Measurements from ENCODE around the gene IGFALS.

The IGFALS gene

GRCh38 chr16:1826691-1827573 lies 33.4 kb upstream of the IGFALS start, which contains the start of the genes FAHD1 and HAGH:
FAHD1 (plus strand) TSS chr16:1827206; CDS start chr16:1827239, 33 bp downstream.
HAGH (minus strand) TSS chr16:1826825; CDS start chr16:1826787, 38 bp downstream.
- peak; percentile 96 for DNase-seq
- H2AFZ ChIP-seq (ENCODE audit: low read depth, low read length), result peak within 1 kb of the TSS; percentile 94
- H4K8ac ChIP-seq (ENCODE audit: low read length), result peak within 1 kb of the TSS; percentile 96
- peak within 1 kb of the TSS; percentile 97 for H3K4me2 ChIP-seq (ENCODE audit: low read length, poor library complexity, severe bottlenecking)
- H3K18ac ChIP-seq (ENCODE audit: low read depth in 1 of 2, low read length in 2 of 2), result peak within 1 kb of the TSS; percentile 86 to 91
- peak within 1 kb of the TSS; percentile 77 for H2BK15ac ChIP-seq (ENCODE audit: low read depth, poor library complexity, severe bottlenecking)
- H3K4me1 ChIP-seq (ENCODE audit: control insufficient read depth, insufficient read depth, low read depth, low read length), result peaks cover 20% of the 10 kb centered on the region
- H4K91ac ChIP-seq (ENCODE audit: low read length), result peak within 1 kb of the TSS; percentile 96
- H2AK5ac ChIP-seq (ENCODE audit: low read length, severe bottlenecking), result no peak within 1 kb of the TSS
- H2BK5ac ChIP-seq (ENCODE audit: low read depth, low read length, poor library complexity, severe bottlenecking), result peak within 1 kb of the TSS; percentile 94
- H2BK120ac ChIP-seq (ENCODE audit: low read depth, low read length), result peak within 1 kb of the TSS; percentile 37
- peaks cover 17 to 34% of the 10 kb centered on the region in 2 experiments for H3K36me3 ChIP-seq (ENCODE audit: control insufficient read depth in 1 of 2, insufficient read depth in 2 of 2, low read depth in 1 of 2, low read length in 2 of 2)
- H3K9ac ChIP-seq (ENCODE audit: low read length), result peak within 1 kb of the TSS; percentile 88
- H3K27me3 ChIP-seq (ENCODE audit: control insufficient read depth in 1 of 2, insufficient read depth in 1 of 2, low read length in 2 of 2), result no peaks in the 10 kb centered on the region
- H3K27ac ChIP-seq (ENCODE audit: low read length, poor library complexity, severe bottlenecking), result peak within 1 kb of the TSS; percentile 38
- no peaks in the 10 kb centered on the region for H3K9me3 ChIP-seq (ENCODE audit: control insufficient read depth, low read length)
- peak within 1 kb of the TSS in 1 of 2 experiments; percentile 98 for H3K23ac ChIP-seq (ENCODE audit: low read length in 2 of 2)
- H3K14ac ChIP-seq (ENCODE audit: low read length in 2 of 2), result peak within 1 kb of the TSS in 1 of 2 experiments; percentile 95
- H3K4me3 ChIP-seq (ENCODE audit: insufficient read depth in 1 of 2, low read depth in 1 of 2, low read length in 2 of 2), result peak within 1 kb of the TSS; percentile 95 to 96
- H3K79me1 ChIP-seq (replicated peaks; ENCODE audit: low read length, poor library complexity, severe bottlenecking), result peaks cover 28% of the 10 kb centered on the region
- WGBS, result under 1% methylated on average over 91 of the region's 104 CpGs
- H2BK12ac ChIP-seq (ENCODE audit: low read length in 2 of 2), result peak within 1 kb of the TSS in 1 of 2 experiments; percentile 83
- peak within 1 kb of the TSS; percentile 91 to 94 for H3K4ac ChIP-seq (ENCODE audit: low read depth in 1 of 2, low read length in 2 of 2)

GRCh38 chr16:1825864-1826690 lies 32.6 kb upstream of the IGFALS start:
- Histone ChIP-seq H4K8ac (ENCODE audit: low read length) (peak overlapping the region; percentile 36), H3K4me2 (ENCODE audit: low read length, poor library complexity, severe bottlenecking) (peak overlapping the region; percentile 97), H3K18ac (ENCODE audit: low read depth in 1 of 2, low read length in 2 of 2) (peak overlapping the region; percentile 45 to 79), H3K14ac (ENCODE audit: low read length in 2 of 2) (no peak overlapping the region), H2BK5ac (ENCODE audit: low read depth, low read length, poor library complexity, severe bottlenecking) (no peak overlapping the region), H3K9me3 (ENCODE audit: control insufficient read depth, low read length) (no peaks in the 10 kb centered on the region), H2BK120ac (ENCODE audit: low read depth, low read length) (no peak overlapping the region), H2AFZ (ENCODE audit: low read depth, low read length) (peak overlapping the region; percentile 86), H3K36me3 (ENCODE audit: control insufficient read depth in 1 of 2, insufficient read depth in 2 of 2, low read depth in 1 of 2, low read length in 2 of 2) (peaks cover 25 to 32% of the 10 kb centered on the region in 2 experiments), H3K79me1 (replicated peaks; ENCODE audit: low read length, poor library complexity, severe bottlenecking) (peaks cover 29% of the 10 kb centered on the region), H2BK15ac (ENCODE audit: low read depth, poor library complexity, severe bottlenecking) (no peak overlapping the region), H4K91ac (ENCODE audit: low read length) (no peak overlapping the region), H3K4ac (ENCODE audit: low read depth in 1 of 2, low read length in 2 of 2) (no peak overlapping the region), H2BK12ac (ENCODE audit: low read length in 2 of 2) (no peak overlapping the region), H3K27me3 (ENCODE audit: control insufficient read depth in 1 of 2, insufficient read depth in 1 of 2, low read length in 2 of 2) (no peaks in the 10 kb centered on the region), H3K9ac (ENCODE audit: low read length) (peak overlapping the region; percentile 75), H2AK5ac (ENCODE audit: low read length, severe bottlenecking) (no peak overlapping the region), H3K4me3 (ENCODE audit: insufficient read depth in 1 of 2, low read depth in 1 of 2, low read length in 2 of 2) (peak overlapping the region; percentile 95 to 96), H3K4me1 (ENCODE audit: control insufficient read depth, insufficient read depth, low read depth, low read length) (peaks cover 20% of the 10 kb centered on the region), H3K23ac (ENCODE audit: low read length in 2 of 2) (no peak overlapping the region), H3K27ac (ENCODE audit: low read length, poor library complexity, severe bottlenecking) (no peak overlapping the region)
- 6% methylated on average over 77 of the region's 96 CpGs for WGBS
- DNase-seq, result peak; percentile 55

- H3K4ac ChIP-seq (ENCODE audit: low read depth in 1 of 2, low read length in 2 of 2), result no peak overlapping the region
- no peak overlapping the region for H3K14ac ChIP-seq (ENCODE audit: low read length in 2 of 2)
- H2BK15ac ChIP-seq (ENCODE audit: low read depth, poor library complexity, severe bottlenecking), result no peak overlapping the region
- no peak for DNase-seq
- H3K27ac ChIP-seq (ENCODE audit: low read length, poor library complexity, severe bottlenecking), result no peak overlapping the region
- peak overlapping the region; percentile 97 for H3K4me2 ChIP-seq (ENCODE audit: low read length, poor library complexity, severe bottlenecking)
- no peak overlapping the region for H2BK12ac ChIP-seq (ENCODE audit: low read length in 2 of 2)
- H3K9me3 ChIP-seq (ENCODE audit: control insufficient read depth, low read length), result no peaks in the 10 kb centered on the region
- WGBS, result 90% methylated on average over 15 of the region's 15 CpGs
- no peak overlapping the region for H2BK5ac ChIP-seq (ENCODE audit: low read depth, low read length, poor library complexity, severe bottlenecking)
- no peak overlapping the region for H3K18ac ChIP-seq (ENCODE audit: low read depth in 1 of 2, low read length in 2 of 2)
- H4K8ac ChIP-seq (ENCODE audit: low read length), result peak overlapping the region; percentile 47
- H3K36me3 ChIP-seq (ENCODE audit: control insufficient read depth in 1 of 2, insufficient read depth in 2 of 2, low read depth in 1 of 2, low read length in 2 of 2), result peaks cover 28 to 30% of the 10 kb centered on the region in 2 experiments
- no peak overlapping the region for H2AFZ ChIP-seq (ENCODE audit: low read depth, low read length)
- H4K91ac ChIP-seq (ENCODE audit: low read length), result no peak overlapping the region
- H3K23ac ChIP-seq (ENCODE audit: low read length in 2 of 2), result no peak overlapping the region
- no peak overlapping the region for H2BK120ac ChIP-seq (ENCODE audit: low read depth, low read length)
- H3K27me3 ChIP-seq (ENCODE audit: control insufficient read depth in 1 of 2, insufficient read depth in 1 of 2, low read length in 2 of 2), result no peaks in the 10 kb centered on the region
- peaks cover 29% of the 10 kb centered on the region for H3K79me1 ChIP-seq (replicated peaks; ENCODE audit: low read length, poor library complexity, severe bottlenecking)
- H2AK5ac ChIP-seq (ENCODE audit: low read length, severe bottlenecking), result no peak overlapping the region
- H3K4me1 ChIP-seq (ENCODE audit: control insufficient read depth, insufficient read depth, low read depth, low read length), result peaks cover 20% of the 10 kb centered on the region
- peak overlapping the region in 1 of 2 experiments; percentile 95 for H3K4me3 ChIP-seq (ENCODE audit: insufficient read depth in 1 of 2, low read depth in 1 of 2, low read length in 2 of 2)
- H3K9ac ChIP-seq (ENCODE audit: low read length), result peak overlapping the region; percentile 75
These were observed 31.9 kb upstream of the IGFALS start for GRCh38 chr16:1825381-1825863.

All from mesenchymal stem cell (in vitro differentiated cells and primary cell).